GM12875 (cell line): ENCODE data around the gene CTIF.

Experiments used
- H3K4me3 ChIP-seq: one replicate; pipeline ENCODE4 v1.5.1; 2011; ENCODE audit warnings: low read depth, low read length, control low read depth
- CTCF ChIP-seq: IDR thresholded peaks from 2 replicates; pipeline ENCODE4 v1.5.1; 2011; ENCODE audit warnings: low read depth, mild to moderate bottlenecking, control low read depth, inconsistent platforms, low read length, moderate library complexity, borderline replicate concordance; ENCODE audit not compliant: insufficient read depth

The CTIF gene

GRCh38 chr18:48594471-48595094 lies 55.8 kb downstream of the CTIF start:
- no peak for TF ChIP-seq CTCF
- H3K4me3 ChIP-seq = no peak overlapping the region

- H3K4me3 ChIP-seq = no peak overlapping the region
- no peak for TF ChIP-seq CTCF
Observed at GRCh38 chr18:48595703-48596218, 56.9 kb downstream of the CTIF start.

GRCh38 chr18:48597110-48597509 lies 58.3 kb downstream of the CTIF start:
- no peak overlapping the region for H3K4me3 ChIP-seq
- TF ChIP-seq CTCF = no peak

GRCh38 chr18:48597671-48598070 lies 58.8 kb downstream of the CTIF start:
- H3K4me3 ChIP-seq = no peak overlapping the region
- no peak for TF ChIP-seq CTCF

- H3K4me3 ChIP-seq = no peak overlapping the region
- TF ChIP-seq CTCF = no peak
Observed at GRCh38 chr18:48599391-48599790, 60.6 kb downstream of the CTIF start.

- TF ChIP-seq CTCF = no peak
- H3K4me3 ChIP-seq = no peak overlapping the region
Observed at GRCh38 chr18:48600046-48600445, 61.2 kb downstream of the CTIF start.

GRCh38 chr18:48600456-48601090 lies 61.7 kb downstream of the CTIF start:
- TF ChIP-seq CTCF = no peak
- no peak overlapping the region for H3K4me3 ChIP-seq
